ENCODE data around the gene MIOS.

- no peak for TF ChIP-seq ZNF274 (IDR thresholded peaks at IDR 0.05; ENCODE audit: low read depth, low read length)
- TF ChIP-seq YY1 (IDR thresholded peaks at IDR 0.05; ENCODE audit: insufficient read depth, insufficient read length) = no peak
Measured at GRCh38 chr7:7596176-7596575, 29.5 kb downstream of the MIOS start.

Measured in NT2/D1 (cell line).